Measurements from ENCODE around the gene RPL18A.

DNA sequence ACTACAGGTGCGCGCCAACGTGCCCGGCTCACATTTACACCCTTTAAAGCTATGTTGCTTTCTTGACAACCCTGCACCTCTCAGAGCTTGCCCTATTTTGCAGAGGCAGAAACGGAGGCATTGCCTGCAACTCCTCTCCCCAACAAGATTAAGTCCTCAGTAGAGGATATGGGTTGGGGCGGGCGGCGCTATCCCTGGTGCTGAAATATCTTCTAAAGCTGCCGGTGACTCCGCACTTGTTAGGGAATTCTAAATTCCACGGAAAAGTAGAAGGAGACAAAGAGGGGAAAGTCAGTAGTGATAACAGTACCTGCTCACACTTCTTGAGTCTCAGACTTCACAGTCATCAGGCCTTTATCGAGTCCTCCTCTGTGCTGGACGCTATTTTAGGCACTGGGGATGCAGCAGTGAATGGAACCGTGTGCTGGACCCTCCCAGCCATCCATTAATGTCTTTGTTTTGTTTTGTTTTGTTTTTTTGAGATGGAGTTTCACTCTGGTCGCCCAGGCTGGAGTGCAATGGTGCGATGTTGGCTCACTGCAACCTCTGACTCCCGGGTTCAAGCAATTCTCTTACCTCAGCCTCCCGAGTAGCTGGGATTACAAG is 30.0 kb downstream of the RPL18A start:
- TF ChIP-seq, protein P1, sequence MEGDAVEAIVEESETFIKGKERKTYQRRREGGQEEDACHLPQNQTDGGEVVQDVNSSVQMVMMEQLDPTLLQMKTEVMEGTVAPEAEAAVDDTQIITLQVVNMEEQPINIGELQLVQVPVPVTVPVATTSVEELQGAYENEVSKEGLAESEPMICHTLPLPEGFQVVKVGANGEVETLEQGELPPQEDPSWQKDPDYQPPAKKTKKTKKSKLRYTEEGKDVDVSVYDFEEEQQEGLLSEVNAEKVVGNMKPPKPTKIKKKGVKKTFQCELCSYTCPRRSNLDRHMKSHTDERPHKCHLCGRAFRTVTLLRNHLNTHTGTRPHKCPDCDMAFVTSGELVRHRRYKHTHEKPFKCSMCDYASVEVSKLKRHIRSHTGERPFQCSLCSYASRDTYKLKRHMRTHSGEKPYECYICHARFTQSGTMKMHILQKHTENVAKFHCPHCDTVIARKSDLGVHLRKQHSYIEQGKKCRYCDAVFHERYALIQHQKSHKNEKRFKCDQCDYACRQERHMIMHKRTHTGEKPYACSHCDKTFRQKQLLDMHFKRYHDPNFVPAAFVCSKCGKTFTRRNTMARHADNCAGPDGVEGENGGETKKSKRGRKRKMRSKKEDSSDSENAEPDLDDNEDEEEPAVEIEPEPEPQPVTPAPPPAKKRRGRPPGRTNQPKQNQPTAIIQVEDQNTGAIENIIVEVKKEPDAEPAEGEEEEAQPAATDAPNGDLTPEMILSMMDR (conservative IDR thresholded peaks at IDR 0.05; ENCODE audit: low read depth, low read length): no peak
- TF ChIP-seq EZH2 (IDR thresholded peaks at IDR 0.05; ENCODE audit: borderline replicate concordance, low read depth, low read length, poor library complexity, severe bottlenecking): no peak
